Neural cell (in vitro differentiated cells): ENCODE data around the gene GYS2. TPM values are rescaled to one million over a fixed set of nuclear protein-coding genes. Genes with fewer than 3 reads are reported as not detected.

Source experiments
- H2AFZ ChIP-seq: fragments of 200-600, 300-800 bp; sonication (generic), shearing (Covaris generic); 2 replicates; pipeline ENCODE4 v1.6.0; 2014; ENCODE audit warnings: low read depth, mild to moderate bottlenecking, antibody characterized with exemption, low read length, moderate library complexity
- H3F3A ChIP-seq: fragments of 200-600 bp; shearing (Covaris generic); 2 replicates; pipeline ENCODE4 v1.6.1; 2016; ENCODE audit warnings: mild to moderate bottlenecking, moderate library complexity, mixed read lengths, antibody characterized with exemption, low read length; ENCODE audit not compliant: insufficient read depth, poor library complexity, severe bottlenecking
- H3K27ac ChIP-seq: fragments of 200-600, 300-800 bp; sonication (generic), shearing (Covaris generic); 2 replicates; pipeline ENCODE4 v1.5.1; 2014; ENCODE audit warnings: mild to moderate bottlenecking, low read length, moderate library complexity
- H3K27me3 ChIP-seq: fragments of 300-800, 200-600 bp; sonication (generic), shearing (Covaris generic); 2 replicates; pipeline ENCODE4 v1.6.0; 2014; ENCODE audit warnings: mild to moderate bottlenecking, low read depth, low read length, moderate library complexity; ENCODE audit not compliant: insufficient read depth
- H3K36me3 ChIP-seq: fragments of 300-800, 200-600 bp; sonication (generic), shearing (Covaris generic); 2 replicates; pipeline ENCODE4 v1.5.1; 2014; ENCODE audit warnings: mild to moderate bottlenecking, antibody characterized with exemption, low read length, moderate library complexity; ENCODE audit not compliant: insufficient read depth
- H3K4me2 ChIP-seq: fragments of 300-800, 200-600 bp; sonication (generic), shearing (Covaris generic); 2 replicates; pipeline ENCODE4 v1.6.0; 2014; ENCODE audit warnings: mild to moderate bottlenecking, low read length
- H3K4me3 ChIP-seq: fragments of 300-800, 200-600 bp; sonication (generic), shearing (Covaris generic); 2 replicates; pipeline ENCODE4 v1.5.1; 2014; ENCODE audit warnings: mild to moderate bottlenecking, low read length, moderate library complexity
- H3K79me2 ChIP-seq: fragments of 200-600 bp; shearing (Covaris generic); replicated peaks from 2 replicates; pipeline ENCODE4 v1.6.0; 2014; ENCODE audit warnings: mild to moderate bottlenecking, low read length, moderate library complexity; ENCODE audit not compliant: insufficient read depth
- H3K9ac ChIP-seq: fragments of 300-800, 200-600 bp; sonication (generic), shearing (Covaris generic); 2 replicates; pipeline ENCODE4 v1.6.1; 2016; ENCODE audit warnings: mild to moderate bottlenecking, low read length, mixed read lengths
- H3K9me2 ChIP-seq: fragments of 200-600 bp; shearing (Covaris generic); 2 replicates; pipeline ENCODE4 v1.6.1; 2016; ENCODE audit warnings: mild to moderate bottlenecking, low read length, mixed read lengths; ENCODE audit not compliant: insufficient read depth
- H3K9me3 ChIP-seq: fragments of 200-600, 300-800 bp; sonication (generic), shearing (Covaris generic); 2 replicates; pipeline ENCODE4 v1.6.1; 2016; ENCODE audit warnings: mild to moderate bottlenecking, mixed run types, low read length, moderate library complexity, mixed read lengths
- H4K20me1 ChIP-seq: fragments of 200-600 bp; shearing (Covaris generic); 2 replicates; pipeline ENCODE4 v1.6.1; 2016; ENCODE audit warnings: mild to moderate bottlenecking, mixed run types; ENCODE audit not compliant: insufficient read depth
- CTCF ChIP-seq: fragments of 450-650 bp; IDR thresholded peaks from 2 replicates; pipeline ENCODE4 v1.5.1; 2014; ENCODE audit warnings: antibody characterized with exemption, mild to moderate bottlenecking, moderate library complexity; ENCODE audit not compliant: poor library complexity, severe bottlenecking
- EP300 ChIP-seq: fragments of 450-650 bp; conservative IDR thresholded peaks from 2 replicates; pipeline ENCODE4 v1.6.1; 2014; ENCODE audit warnings: antibody characterized with exemption, mild to moderate bottlenecking, moderate library complexity; ENCODE audit not compliant: poor library complexity, severe bottlenecking
- EZH2 ChIP-seq: fragments of 200-600, 300-800 bp; shearing (Covaris generic), sonication (generic); IDR thresholded peaks from 2 replicates; pipeline ENCODE4 v1.6.1; 2014; ENCODE audit warnings: antibody characterized with exemption, low read length, borderline replicate concordance, mild to moderate bottlenecking; ENCODE audit not compliant: insufficient read depth, poor library complexity, severe bottlenecking
- MXI1 ChIP-seq: fragments of 450-650 bp; conservative IDR thresholded peaks from 2 replicates; pipeline ENCODE4 v1.6.1; 2014; ENCODE audit warnings: antibody characterized with exemption, mild to moderate bottlenecking; ENCODE audit not compliant: poor library complexity, severe bottlenecking
- POLR2AphosphoS5 ChIP-seq: IDR thresholded peaks from 2 replicates; pipeline ENCODE4 v1.6.1; 2012
- RAD21 ChIP-seq: fragments of 450-650 bp; conservative IDR thresholded peaks from 2 replicates; pipeline ENCODE4 v1.6.1; 2014; ENCODE audit warnings: antibody characterized with exemption, mild to moderate bottlenecking, moderate library complexity
- REST ChIP-seq: IDR thresholded peaks from 2 replicates; pipeline ENCODE4 v1.6.1; 2012; ENCODE audit warnings: borderline replicate concordance
- SMC3 ChIP-seq: fragments of 450-650 bp; conservative IDR thresholded peaks from 2 replicates; pipeline ENCODE4 v1.6.1; 2014; ENCODE audit warnings: antibody characterized with exemption, mild to moderate bottlenecking, moderate library complexity; ENCODE audit not compliant: poor library complexity
- TAF1 ChIP-seq: IDR thresholded peaks from 2 replicates; pipeline ENCODE4 v1.6.1; 2012; ENCODE audit warnings: low read depth
- polyA plus RNA-seq: library from polyadenylated mRNA; depleted of rRNA; stranded (reverse); fragments of >200 nt; gene quantifications from 2 replicates; pipeline ENCODE4 v1.2.3, GENCODE V29; 2014

Gene GYS2
- polyA plus RNA-seq, 1 donor from 2014 or later = not detected

GRCh38 chr12:21547437-21547836, 57.2 kb downstream of the GYS2 start:
- Histone ChIP-seq H3K27ac (no peak overlapping the region), H3F3A (no peaks in the 10 kb centered on the region), H3K9me2 (no peaks in the 10 kb centered on the region), H3K79me2 (no peaks in the 10 kb centered on the region), H3K27me3 (no peaks in the 10 kb centered on the region), H2AFZ (no peak overlapping the region), H4K20me1 (no peaks in the 10 kb centered on the region), H3K9me3 (no peaks in the 10 kb centered on the region), H3K4me3 (no peak overlapping the region), H3K9ac (no peak overlapping the region), H3K4me2 (no peak overlapping the region), H3K36me3 (no peaks in the 10 kb centered on the region)
- no peak for TF ChIP-seq CTCF
- TF ChIP-seq EZH2 = no peak
- TF ChIP-seq POLR2AphosphoS5 = no peak
- TF ChIP-seq SMC3 = no peak
- TF ChIP-seq RAD21 = no peak
- no peak for TF ChIP-seq REST
- TF ChIP-seq MXI1 = no peak
- no peak for TF ChIP-seq EP300
- no peak for TF ChIP-seq TAF1

- Histone ChIP-seq H3K4me2 (no peak overlapping the region), H3K9me3 (no peaks in the 10 kb centered on the region), H2AFZ (no peak overlapping the region)
Observed at GRCh38 chr12:21546716-21547115, 57.9 kb downstream of the GYS2 start.

More at GRCh38 chr12:21546716-21547115, 57.9 kb downstream of the GYS2 start:
- TF ChIP-seq REST = no peak
- no peak for TF ChIP-seq EZH2
- TF ChIP-seq CTCF = no peak
- no peak for TF ChIP-seq RAD21
- no peak for TF ChIP-seq MXI1
- no peak for TF ChIP-seq POLR2AphosphoS5
- Histone ChIP-seq H3K27ac (no peak overlapping the region), H3K36me3 (no peaks in the 10 kb centered on the region), H3K27me3 (no peaks in the 10 kb centered on the region), H3K9ac (no peak overlapping the region), H3F3A (no peaks in the 10 kb centered on the region), H3K79me2 (no peaks in the 10 kb centered on the region), H3K9me2 (no peaks in the 10 kb centered on the region), H4K20me1 (no peaks in the 10 kb centered on the region), H3K4me3 (no peak overlapping the region)
